ENCODE data around the gene NKX3-2.
A peak's percentile ranks its signal among the peaks of the same experiment; 100 is the strongest.

Gene NKX3-2

DNA sequence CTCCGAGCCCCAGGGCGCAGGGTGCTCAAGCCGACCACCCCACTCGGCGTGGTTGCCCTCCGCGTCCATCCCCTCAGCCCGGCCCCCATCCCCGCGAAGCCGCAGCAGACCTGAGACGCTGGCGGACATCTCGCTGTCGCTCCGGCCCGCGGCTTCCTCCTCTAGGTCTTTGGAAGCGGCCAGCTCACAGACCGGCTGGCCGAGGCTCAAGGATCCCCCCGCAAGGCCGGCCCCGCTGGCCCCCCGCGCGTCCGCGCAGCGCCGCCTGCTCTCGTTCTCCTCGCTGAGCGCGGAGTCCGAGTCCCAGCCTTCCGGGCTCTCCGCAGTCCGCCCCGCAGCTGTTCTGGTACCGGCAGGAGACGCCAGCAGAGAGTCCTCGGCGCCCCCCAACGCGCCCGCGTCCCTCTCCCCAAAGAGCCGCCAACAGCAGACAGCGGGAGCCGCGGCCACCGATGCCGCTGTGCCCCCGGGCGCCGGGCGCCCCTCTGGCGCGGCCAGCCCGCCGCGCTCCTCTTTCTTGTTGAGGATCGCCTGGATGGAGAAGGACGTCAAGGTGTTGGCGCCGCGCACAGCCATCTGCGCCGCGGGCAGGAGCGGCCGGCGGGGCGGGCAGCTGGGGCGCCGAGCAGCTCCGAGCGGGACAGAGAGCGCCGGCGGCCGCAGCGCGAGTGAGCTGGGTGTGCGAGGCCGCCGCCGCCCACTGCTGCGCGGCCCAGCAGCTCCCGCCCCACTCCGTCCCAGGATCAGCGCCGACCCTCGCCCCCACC, at the start of gene NKX3-2:
Gene NKX3-2, minus strand, starts transcription at position 670 of the 767 bp plus-strand sequence. Its CDS starts 94 bp downstream, at position 576.
- no peaks in the 10 kb centered on the region for H3K36me3 ChIP-seq (ENCODE audit: insufficient read depth, low read length)
- H3K79me2 ChIP-seq (ENCODE audit: control insufficient read depth, insufficient read depth, low read length, unreplicated experiment) = no peaks in the 10 kb centered on the region
- H3K27ac ChIP-seq (ENCODE audit: low read depth, low read length) = no peak within 1 kb of the TSS
- no peaks in the 10 kb centered on the region for H3K4me1 ChIP-seq (ENCODE audit: control insufficient read depth, insufficient read depth, low read length, unreplicated experiment)
- H3K27me3 ChIP-seq (ENCODE audit: insufficient read depth, low read length) = peaks cover 87% of the 10 kb centered on the region
- peak within 1 kb of the TSS; percentile 84 for H2AFZ ChIP-seq (ENCODE audit: low read length, unreplicated experiment)
- peak within 1 kb of the TSS; percentile 76 for H3K4me3 ChIP-seq (ENCODE audit: low read depth, low read length)

DNA sequence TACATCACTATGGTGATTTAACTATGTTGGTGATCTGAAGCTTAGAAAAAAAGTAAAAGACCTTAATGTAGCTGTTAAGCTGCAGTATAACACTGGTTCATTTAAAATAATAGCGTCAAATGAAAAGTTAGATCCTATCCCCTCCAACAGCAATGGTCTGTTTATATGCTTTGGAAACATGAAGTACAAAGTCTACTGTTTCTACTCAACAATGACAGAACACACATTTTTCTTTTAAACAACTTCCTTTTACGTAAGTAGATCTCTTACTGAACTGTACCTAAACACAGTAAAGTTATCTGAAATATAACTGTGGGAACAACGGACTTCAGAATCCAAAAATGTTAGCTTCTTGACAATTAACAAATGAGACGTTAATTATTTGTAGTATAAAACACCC, 47.9 kb upstream of the NKX3-2 start:
- peaks cover 43% of the 10 kb centered on the region for H3K36me3 ChIP-seq (ENCODE audit: insufficient read depth, low read length)
- H3K27ac ChIP-seq (ENCODE audit: low read depth, low read length) = no peak overlapping the region
- peaks cover 4% of the 10 kb centered on the region for H3K4me1 ChIP-seq (ENCODE audit: control insufficient read depth, insufficient read depth, low read length, unreplicated experiment)
- no peaks in the 10 kb centered on the region for H3K27me3 ChIP-seq (ENCODE audit: insufficient read depth, low read length)
- no peaks in the 10 kb centered on the region for H3K79me2 ChIP-seq (ENCODE audit: control insufficient read depth, insufficient read depth, low read length, unreplicated experiment)
- H2AFZ ChIP-seq (ENCODE audit: low read length, unreplicated experiment) = no peak overlapping the region
- no peak overlapping the region for H3K4me3 ChIP-seq (ENCODE audit: low read depth, low read length)

DNA sequence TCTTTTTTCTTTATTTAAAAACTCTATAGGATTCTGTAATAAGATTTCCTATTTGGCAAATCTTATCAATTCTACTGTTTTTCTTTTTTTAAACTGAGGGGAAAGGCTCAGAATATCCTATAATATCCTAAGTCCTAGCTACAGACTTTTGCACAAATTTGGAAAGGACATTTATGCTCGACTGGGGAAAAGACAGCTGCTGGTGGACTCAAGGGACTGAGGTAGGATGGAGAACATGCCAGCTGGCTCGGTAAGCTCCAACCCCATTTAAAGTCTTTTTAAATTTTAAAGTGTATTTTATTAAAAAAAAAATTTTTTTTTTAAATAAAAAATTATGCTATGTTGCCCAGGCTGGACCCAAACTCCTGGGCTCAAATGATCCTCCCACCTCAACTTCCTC, 46.5 kb upstream of the NKX3-2 start:
- H3K79me2 ChIP-seq (ENCODE audit: control insufficient read depth, insufficient read depth, low read length, unreplicated experiment) = no peaks in the 10 kb centered on the region
- H3K27me3 ChIP-seq (ENCODE audit: insufficient read depth, low read length) = no peaks in the 10 kb centered on the region
- no peaks in the 10 kb centered on the region for H3K4me1 ChIP-seq (ENCODE audit: control insufficient read depth, insufficient read depth, low read length, unreplicated experiment)
- H3K4me3 ChIP-seq (ENCODE audit: low read depth, low read length) = no peak overlapping the region
- H3K36me3 ChIP-seq (ENCODE audit: insufficient read depth, low read length) = peaks cover 31% of the 10 kb centered on the region
- no peak overlapping the region for H3K27ac ChIP-seq (ENCODE audit: low read depth, low read length)
- no peak overlapping the region for H2AFZ ChIP-seq (ENCODE audit: low read length, unreplicated experiment)

DNA sequence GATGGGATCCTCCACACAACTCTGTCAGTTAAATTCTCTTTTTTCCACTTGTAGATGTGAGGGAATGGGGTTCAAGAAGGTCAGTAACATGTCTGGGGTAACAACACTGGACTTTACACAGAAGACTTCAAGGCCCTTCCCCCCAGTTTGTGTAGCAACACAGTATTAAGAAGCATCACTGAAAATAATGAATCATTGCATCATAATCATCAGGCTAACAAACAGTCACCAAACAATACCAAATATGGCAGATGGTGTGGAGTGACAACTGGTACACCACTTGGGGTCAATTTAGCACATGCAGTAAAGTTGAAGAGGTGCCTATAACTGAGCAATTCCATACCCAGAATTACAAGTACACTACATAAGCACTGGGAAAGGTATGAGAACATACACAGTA, 44.6 kb upstream of the NKX3-2 start:
- H3K79me2 ChIP-seq (ENCODE audit: control insufficient read depth, insufficient read depth, low read length, unreplicated experiment) = no peaks in the 10 kb centered on the region
- no peak overlapping the region for H2AFZ ChIP-seq (ENCODE audit: low read length, unreplicated experiment)
- no peaks in the 10 kb centered on the region for H3K27me3 ChIP-seq (ENCODE audit: insufficient read depth, low read length)
- H3K4me3 ChIP-seq (ENCODE audit: low read depth, low read length) = no peak overlapping the region
- H3K4me1 ChIP-seq (ENCODE audit: control insufficient read depth, insufficient read depth, low read length, unreplicated experiment) = peaks cover 4% of the 10 kb centered on the region
- H3K36me3 ChIP-seq (ENCODE audit: insufficient read depth, low read length) = peaks cover 28% of the 10 kb centered on the region
- H3K27ac ChIP-seq (ENCODE audit: low read depth, low read length) = no peak overlapping the region

DNA sequence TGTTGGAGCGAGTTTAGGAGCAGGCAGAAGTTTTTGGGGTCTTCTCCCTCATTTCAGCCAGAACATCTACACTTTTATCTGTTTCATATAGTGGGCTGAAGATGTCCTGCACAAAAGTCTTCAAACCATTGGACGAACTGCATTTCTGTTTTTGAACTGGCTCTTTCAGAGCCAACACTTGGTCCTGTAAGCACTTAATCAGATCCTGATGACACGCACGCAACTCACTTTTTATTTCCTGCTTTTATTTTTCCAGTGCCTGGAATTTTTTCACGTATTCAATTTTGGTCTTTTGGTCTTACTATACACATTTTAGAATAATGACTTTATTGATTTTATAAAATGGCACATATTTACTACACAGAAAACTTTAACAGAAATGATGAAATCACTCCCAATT, 40.2 kb upstream of the NKX3-2 start:
- Histone ChIP-seq H3K27me3 (ENCODE audit: insufficient read depth, low read length) (no peaks in the 10 kb centered on the region), H3K4me1 (ENCODE audit: control insufficient read depth, insufficient read depth, low read length, unreplicated experiment) (peaks cover 4% of the 10 kb centered on the region), H3K36me3 (ENCODE audit: insufficient read depth, low read length) (peaks cover 46% of the 10 kb centered on the region), H3K79me2 (ENCODE audit: control insufficient read depth, insufficient read depth, low read length, unreplicated experiment) (no peaks in the 10 kb centered on the region), H2AFZ (ENCODE audit: low read length, unreplicated experiment) (no peak overlapping the region), H3K27ac (ENCODE audit: low read depth, low read length) (peak overlapping the region; percentile 45; the same call in 1 of the 2 replicates), H3K4me3 (ENCODE audit: low read depth, low read length) (no peak overlapping the region)

DNA sequence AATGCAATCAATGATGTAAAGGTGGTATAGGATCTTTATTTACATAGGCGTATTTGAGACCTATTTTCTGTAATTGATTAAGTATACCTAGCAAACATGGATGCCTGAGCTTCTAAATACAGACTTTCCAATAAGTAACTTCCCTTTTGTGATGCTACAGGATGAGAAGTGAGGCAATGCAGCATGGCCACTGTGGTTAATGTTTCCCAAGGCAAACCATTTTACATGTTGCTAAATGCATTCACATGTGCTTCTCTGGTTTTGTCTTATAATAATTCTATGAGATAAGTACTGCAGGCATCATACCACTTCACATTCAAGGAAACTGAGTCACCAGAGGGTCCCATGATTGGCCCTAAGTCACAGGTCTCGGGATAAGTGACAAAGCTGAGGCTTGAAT, 35.7 kb upstream of the NKX3-2 start:
- Histone ChIP-seq H2AFZ (ENCODE audit: low read length, unreplicated experiment) (no peak overlapping the region), H3K4me1 (ENCODE audit: control insufficient read depth, insufficient read depth, low read length, unreplicated experiment) (peaks cover 3% of the 10 kb centered on the region), H3K79me2 (ENCODE audit: control insufficient read depth, insufficient read depth, low read length, unreplicated experiment) (no peaks in the 10 kb centered on the region), H3K4me3 (ENCODE audit: low read depth, low read length) (no peak overlapping the region), H3K36me3 (ENCODE audit: insufficient read depth, low read length) (peaks cover 60% of the 10 kb centered on the region), H3K27me3 (ENCODE audit: insufficient read depth, low read length) (no peaks in the 10 kb centered on the region), H3K27ac (ENCODE audit: low read depth, low read length) (no peak overlapping the region)

DNA sequence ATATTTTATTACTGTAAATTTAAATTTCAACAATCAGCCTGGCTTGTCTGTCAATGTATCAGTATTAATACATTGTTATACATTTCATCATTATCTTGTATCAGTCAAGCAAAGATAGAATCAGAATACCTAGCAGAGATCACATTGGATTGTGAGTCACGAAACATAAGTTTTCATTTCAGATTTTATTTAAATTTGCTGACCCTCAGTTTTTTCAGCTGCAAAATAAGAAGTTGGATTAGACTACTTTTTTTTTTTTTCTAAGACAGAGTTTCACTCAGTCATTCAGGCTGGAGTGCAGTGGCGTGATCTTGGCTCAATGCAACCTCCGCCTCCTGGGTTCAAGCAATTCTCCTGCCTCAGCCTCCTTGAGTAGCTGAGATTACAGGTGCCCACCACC, 33.4 kb upstream of the NKX3-2 start:
- Histone ChIP-seq H3K27ac (ENCODE audit: low read depth, low read length) (no peak overlapping the region), H3K4me1 (ENCODE audit: control insufficient read depth, insufficient read depth, low read length, unreplicated experiment) (no peaks in the 10 kb centered on the region), H3K79me2 (ENCODE audit: control insufficient read depth, insufficient read depth, low read length, unreplicated experiment) (no peaks in the 10 kb centered on the region), H2AFZ (ENCODE audit: low read length, unreplicated experiment) (no peak overlapping the region), H3K36me3 (ENCODE audit: insufficient read depth, low read length) (peaks cover 49% of the 10 kb centered on the region), H3K4me3 (ENCODE audit: low read depth, low read length) (no peak overlapping the region), H3K27me3 (ENCODE audit: insufficient read depth, low read length) (no peaks in the 10 kb centered on the region)

DNA sequence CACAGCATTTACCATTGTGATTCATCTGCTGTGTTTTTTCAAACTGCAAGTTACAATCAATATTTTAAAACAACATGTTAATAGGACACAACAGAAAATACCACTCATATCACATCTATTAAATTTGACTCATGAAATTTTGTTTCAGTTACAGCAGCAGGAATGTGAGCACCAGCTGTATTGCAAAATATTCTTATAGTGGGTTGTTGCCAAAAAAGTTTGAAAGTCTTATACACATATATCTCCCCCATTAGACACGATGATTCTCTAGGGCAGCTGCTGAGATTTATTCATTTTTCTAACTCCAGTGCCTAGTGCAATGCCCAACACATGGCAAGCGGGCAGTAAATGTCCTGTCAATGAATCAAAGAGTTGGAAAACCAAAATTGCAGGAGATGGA, 26.6 kb upstream of the NKX3-2 start:
- Histone ChIP-seq H3K79me2 (ENCODE audit: control insufficient read depth, insufficient read depth, low read length, unreplicated experiment) (no peaks in the 10 kb centered on the region), H3K27ac (ENCODE audit: low read depth, low read length) (no peak overlapping the region), H3K4me1 (ENCODE audit: control insufficient read depth, insufficient read depth, low read length, unreplicated experiment) (no peaks in the 10 kb centered on the region), H3K36me3 (ENCODE audit: insufficient read depth, low read length) (peaks cover 31% of the 10 kb centered on the region), H2AFZ (ENCODE audit: low read length, unreplicated experiment) (no peak overlapping the region), H3K4me3 (ENCODE audit: low read depth, low read length) (no peak overlapping the region), H3K27me3 (ENCODE audit: insufficient read depth, low read length) (no peaks in the 10 kb centered on the region)

DNA sequence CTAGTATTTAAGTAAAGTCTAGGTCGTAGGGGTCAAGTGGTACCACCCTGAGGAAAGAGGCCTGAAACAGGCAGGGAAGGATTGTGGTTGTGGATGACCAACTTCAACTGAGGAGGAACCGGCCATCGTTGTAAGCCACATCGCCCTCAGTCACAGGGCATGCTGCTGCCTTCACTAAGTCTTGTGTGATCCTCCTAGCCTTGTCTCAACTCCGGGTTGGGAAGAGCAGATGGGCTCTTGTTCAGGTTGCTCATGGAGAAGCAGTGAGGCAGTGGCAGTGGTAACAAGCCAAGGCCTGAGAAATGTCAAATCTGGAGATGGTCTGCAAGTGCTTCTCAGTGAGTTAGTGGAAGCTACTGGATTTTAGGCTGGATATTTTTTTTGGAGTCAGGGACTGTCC, 22.8 kb upstream of the NKX3-2 start:
- H3K36me3 ChIP-seq (ENCODE audit: insufficient read depth, low read length) = peaks cover 24% of the 10 kb centered on the region
- H3K27ac ChIP-seq (ENCODE audit: low read depth, low read length) = no peak overlapping the region
- no peaks in the 10 kb centered on the region for H3K79me2 ChIP-seq (ENCODE audit: control insufficient read depth, insufficient read depth, low read length, unreplicated experiment)
- H2AFZ ChIP-seq (ENCODE audit: low read length, unreplicated experiment) = no peak overlapping the region
- H3K4me1 ChIP-seq (ENCODE audit: control insufficient read depth, insufficient read depth, low read length, unreplicated experiment) = no peaks in the 10 kb centered on the region
- H3K4me3 ChIP-seq (ENCODE audit: low read depth, low read length) = no peak overlapping the region
- H3K27me3 ChIP-seq (ENCODE audit: insufficient read depth, low read length) = no peaks in the 10 kb centered on the region

DNA sequence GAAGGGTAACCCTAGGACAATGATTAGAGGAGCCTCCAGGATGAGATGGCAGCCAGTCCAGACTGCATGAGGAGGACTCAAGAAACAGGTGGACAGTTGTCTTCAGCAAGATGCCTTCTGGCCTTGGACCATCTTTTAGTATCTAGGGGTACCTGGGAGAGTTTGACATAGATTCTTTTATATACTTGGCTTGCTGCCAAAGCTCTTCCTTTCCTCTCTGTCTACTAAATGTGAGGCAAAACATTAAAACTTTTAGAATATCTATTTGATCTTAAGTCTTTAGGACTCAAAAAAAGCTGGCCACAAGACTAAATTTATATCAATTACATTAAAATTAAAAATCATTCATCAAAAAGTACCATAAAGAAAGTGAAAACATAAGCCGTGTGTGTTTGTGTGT, 18.6 kb upstream of the NKX3-2 start:
- Histone ChIP-seq H2AFZ (ENCODE audit: low read length, unreplicated experiment) (no peak overlapping the region), H3K4me3 (ENCODE audit: low read depth, low read length) (no peak overlapping the region), H3K79me2 (ENCODE audit: control insufficient read depth, insufficient read depth, low read length, unreplicated experiment) (no peaks in the 10 kb centered on the region), H3K4me1 (ENCODE audit: control insufficient read depth, insufficient read depth, low read length, unreplicated experiment) (peaks cover 18% of the 10 kb centered on the region), H3K36me3 (ENCODE audit: insufficient read depth, low read length) (no peaks in the 10 kb centered on the region), H3K27me3 (ENCODE audit: insufficient read depth, low read length) (no peaks in the 10 kb centered on the region), H3K27ac (ENCODE audit: low read depth, low read length) (no peak overlapping the region)

DNA sequence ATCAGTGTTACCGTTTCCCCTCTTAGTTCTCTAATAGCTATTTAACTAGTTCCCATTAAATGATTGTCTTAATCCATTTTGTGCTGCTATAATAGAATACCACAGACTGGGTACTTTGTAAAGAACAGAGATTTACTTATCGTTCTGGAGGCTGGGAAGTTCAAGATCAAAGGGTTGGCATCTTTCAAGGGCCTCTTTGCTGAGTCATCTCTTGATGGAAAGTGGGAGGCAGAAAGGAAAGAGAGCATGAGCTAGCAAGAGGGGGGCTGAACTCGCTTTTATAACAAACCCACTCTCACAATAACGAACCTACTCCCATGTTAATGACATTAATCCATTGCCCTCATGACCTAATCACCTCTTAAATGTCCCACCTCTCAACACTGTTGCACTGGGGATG, 17.4 kb upstream of the NKX3-2 start:
- no peaks in the 10 kb centered on the region for H3K27me3 ChIP-seq (ENCODE audit: insufficient read depth, low read length)
- H3K79me2 ChIP-seq (ENCODE audit: control insufficient read depth, insufficient read depth, low read length, unreplicated experiment) = no peaks in the 10 kb centered on the region
- peaks cover 18% of the 10 kb centered on the region for H3K4me1 ChIP-seq (ENCODE audit: control insufficient read depth, insufficient read depth, low read length, unreplicated experiment)
- H3K36me3 ChIP-seq (ENCODE audit: insufficient read depth, low read length) = no peaks in the 10 kb centered on the region
- no peak overlapping the region for H3K27ac ChIP-seq (ENCODE audit: low read depth, low read length)
- no peak overlapping the region for H2AFZ ChIP-seq (ENCODE audit: low read length, unreplicated experiment)
- no peak overlapping the region for H3K4me3 ChIP-seq (ENCODE audit: low read depth, low read length)

Measured in ACC112 (cell line).